Aorta (tissue), 5 donors: ENCODE measurements around the gene MECP2. TPM values are rescaled to one million over a fixed set of nuclear protein-coding genes. Genes with fewer than 3 reads are reported as not detected.

Experiments used
- ATAC-seq: fragments of 200-7000 bp; cut with Tn5 transposase; one replicate; pipeline ENCODE4 v1.9.1; 2022; ENCODE audit warnings: moderate library complexity; ENCODE audit not compliant: low FRiP score
- DNase-seq, 2 donors: peaks; one replicate each; pipeline ENCODE4 v3.0.0-alpha.2; 2020
- H3K27ac ChIP-seq, 2 donors: one replicate each; pipeline ENCODE4 v1.5.1; 2013; ENCODE audit warnings: low read length in 2 of 2, mild to moderate bottlenecking in 2 of 2, moderate library complexity in 2 of 2, control low read depth in 1 of 2, inconsistent platforms in 1 of 2, low read depth in 1 of 2
- H3K27me3 ChIP-seq, 2 donors: one replicate each; pipeline ENCODE4 v1.6.1; 2013; ENCODE audit warnings: control low read depth in 1 of 2, low read length in 1 of 2, mild to moderate bottlenecking in 1 of 2, moderate library complexity in 1 of 2; ENCODE audit not compliant: insufficient read depth in 2 of 2, control insufficient read depth in 1 of 2
- H3K36me3 ChIP-seq, 2 donors: one replicate each; pipeline ENCODE4 v1.6.1; 2013; ENCODE audit warnings: control low read depth in 1 of 2, low read length in 1 of 2, mild to moderate bottlenecking in 1 of 2; ENCODE audit not compliant: insufficient read depth in 2 of 2, control insufficient read depth in 1 of 2
- H3K4me1 ChIP-seq, 2 donors: one replicate each; pipeline ENCODE4 v1.6.1; 2013; ENCODE audit warnings: low read length in 2 of 2, control low read depth in 1 of 2, mild to moderate bottlenecking in 1 of 2, moderate library complexity in 1 of 2; ENCODE audit not compliant: insufficient read depth in 2 of 2, control insufficient read depth in 1 of 2
- H3K4me3 ChIP-seq, 2 donors: one replicate each; pipeline ENCODE4 v1.5.1; 2013; ENCODE audit warnings: low read length in 2 of 2, control low read depth in 1 of 2, mild to moderate bottlenecking in 1 of 2
- H3K9me3 ChIP-seq: one replicate; pipeline ENCODE4 v1.6.1; 2013; ENCODE audit warnings: mild to moderate bottlenecking, low read length; ENCODE audit not compliant: control insufficient read depth
- WGBS, 2 donors: extraction: QIAGEN DNeasy Blood & Tissue Kit; methylation state at CpG; one replicate each; pipeline ENCODE4 v1.1.7; 2013; 5-methylcytosine and 5-hydroxymethylcytosine counted together
- intact Hi-C, 2 donors: fragments of 100-400 bp; cut with DNase I; formaldehyde crosslinking; loops; one replicate each; pipeline versions ENCODE4 v1.14.2 to v1.15.0; 2022
- polyA plus RNA-seq, 2 donors: library from polyadenylated mRNA; stranded (reverse); fragments of 200-250 nt; gene quantifications; one replicate each; pipeline ENCODE4 v1.2.3, GENCODE V29; 2013
- total RNA-seq, 2 donors: library from RNA; stranded (reverse); fragmentation: NEBNext Ultra II Directional; extraction: Animal tissue kit (Norgen Biotek cat#: 25700); gene quantifications; one replicate each; pipeline ENCODE4 v1.2.1, GENCODE V29; 2021
- donor health status: healthy with polysubstance abuse.
- donor health status: Bipolar disorder and iron deficiency.
- donor health status: DM: no; HTN: no; CAD: no.
- donor health status: DM: no; HTN: no; CAD: no.
- donor health status: DM: yes; HTN: yes; CAD: no.

MECP2 gene
- total and polyA plus RNA-seq, 4 donors = 10.4 to 80.7 (median 49.2) TPM

GRCh38 chrX:154082396-154083125 is 15.0 kb downstream of the MECP2 start:
- WGBS, 2 donors = 18 to 52% methylated on average over 11 of the region's 11 CpGs
- peaks cover 0 to 1% of the 10 kb centered on the region in 2 donors for H3K4me1 ChIP-seq
- H3K27ac ChIP-seq = no peak overlapping the region
- no peaks in the 10 kb centered on the region for H3K9me3 ChIP-seq
- no peaks in the 10 kb centered on the region for H3K36me3 ChIP-seq
- no peak for DNase-seq
- no peak overlapping the region for H3K4me3 ChIP-seq
- intact Hi-C loops = no loop called here
- H3K27me3 ChIP-seq = no peaks in the 10 kb centered on the region
- no peak for ATAC-seq

GRCh38 chrX:154077101-154077500 is 20.4 kb downstream of the MECP2 start:
- H3K36me3 ChIP-seq = no peaks in the 10 kb centered on the region
- H3K27ac ChIP-seq = peak overlapping the region in 1 of 2 donors; percentile 49
- DNase-seq = no peak
- intact Hi-C loops = no loop called here
- no peak for ATAC-seq
- 92 to 96% methylated on average over 4 of the region's 4 CpGs for WGBS, 2 donors
- no peaks in the 10 kb centered on the region for H3K27me3 ChIP-seq
- H3K4me3 ChIP-seq = no peak overlapping the region
- peaks cover 0 to 2% of the 10 kb centered on the region in 2 donors for H3K4me1 ChIP-seq
- H3K9me3 ChIP-seq = no peaks in the 10 kb centered on the region

DNA sequence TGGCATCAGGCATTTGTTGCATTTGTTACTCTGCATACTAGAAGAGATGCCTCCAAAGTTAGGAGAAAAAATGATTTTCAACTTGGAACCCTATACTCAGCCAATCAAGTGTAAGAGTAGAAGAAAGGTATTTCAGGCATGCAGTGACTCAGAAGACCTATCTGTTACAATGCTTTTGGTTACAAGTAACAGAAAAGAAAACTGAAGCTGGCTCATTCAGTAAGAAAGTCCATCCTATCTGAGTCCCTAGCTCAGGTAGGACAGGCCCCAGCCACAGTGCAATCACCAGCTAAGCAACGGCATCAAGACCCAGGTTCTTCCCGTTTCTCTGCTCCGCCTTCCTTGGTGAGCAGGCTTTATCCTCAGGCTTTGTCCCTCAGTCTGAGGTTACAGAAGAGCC is 23.3 kb downstream of the MECP2 start:
- H3K27me3 ChIP-seq = no peaks in the 10 kb centered on the region
- H3K36me3 ChIP-seq = no peaks in the 10 kb centered on the region
- intact Hi-C loops = no loop called here
- DNase-seq (no peak), ATAC-seq (no peak)
- peaks cover 0 to 2% of the 10 kb centered on the region in 2 donors for H3K4me1 ChIP-seq
- no peaks in the 10 kb centered on the region for H3K9me3 ChIP-seq
- H3K27ac ChIP-seq = no peak overlapping the region
- 43 to 48% methylated on average over 3 of the region's 3 CpGs for WGBS, 2 donors
- no peak overlapping the region for H3K4me3 ChIP-seq

- 74 to 86% methylated on average over 1 of the region's 1 CpG for WGBS, 2 donors
- no peak for DNase-seq
- H3K4me3 ChIP-seq = no peak overlapping the region
- no peaks in the 10 kb centered on the region for H3K9me3 ChIP-seq
- H3K36me3 ChIP-seq = no peaks in the 10 kb centered on the region
- H3K27ac ChIP-seq = no peak overlapping the region
- intact Hi-C loops = no loop called here
- H3K4me1 ChIP-seq = peaks cover 2% of the 10 kb centered on the region in 2 donors
- ATAC-seq = no peak
- no peaks in the 10 kb centered on the region for H3K27me3 ChIP-seq
These were observed 25.3 kb downstream of the MECP2 start for GRCh38 chrX:154072192-154072591.

GRCh38 chrX:154068560-154068959 is 29.0 kb downstream of the MECP2 start:
- Histone ChIP-seq H3K27ac (no peak overlapping the region), H3K9me3 (no peaks in the 10 kb centered on the region), H3K27me3 (no peaks in the 10 kb centered on the region), H3K4me1 (peaks cover 2% of the 10 kb centered on the region in 2 donors), H3K4me3 (no peak overlapping the region), H3K36me3 (no peaks in the 10 kb centered on the region)
- intact Hi-C loops = no loop called here
- ATAC-seq (no peak), DNase-seq (no peak)
- 77 to 92% methylated on average over 3 of the region's 3 CpGs for WGBS, 2 donors

DNA sequence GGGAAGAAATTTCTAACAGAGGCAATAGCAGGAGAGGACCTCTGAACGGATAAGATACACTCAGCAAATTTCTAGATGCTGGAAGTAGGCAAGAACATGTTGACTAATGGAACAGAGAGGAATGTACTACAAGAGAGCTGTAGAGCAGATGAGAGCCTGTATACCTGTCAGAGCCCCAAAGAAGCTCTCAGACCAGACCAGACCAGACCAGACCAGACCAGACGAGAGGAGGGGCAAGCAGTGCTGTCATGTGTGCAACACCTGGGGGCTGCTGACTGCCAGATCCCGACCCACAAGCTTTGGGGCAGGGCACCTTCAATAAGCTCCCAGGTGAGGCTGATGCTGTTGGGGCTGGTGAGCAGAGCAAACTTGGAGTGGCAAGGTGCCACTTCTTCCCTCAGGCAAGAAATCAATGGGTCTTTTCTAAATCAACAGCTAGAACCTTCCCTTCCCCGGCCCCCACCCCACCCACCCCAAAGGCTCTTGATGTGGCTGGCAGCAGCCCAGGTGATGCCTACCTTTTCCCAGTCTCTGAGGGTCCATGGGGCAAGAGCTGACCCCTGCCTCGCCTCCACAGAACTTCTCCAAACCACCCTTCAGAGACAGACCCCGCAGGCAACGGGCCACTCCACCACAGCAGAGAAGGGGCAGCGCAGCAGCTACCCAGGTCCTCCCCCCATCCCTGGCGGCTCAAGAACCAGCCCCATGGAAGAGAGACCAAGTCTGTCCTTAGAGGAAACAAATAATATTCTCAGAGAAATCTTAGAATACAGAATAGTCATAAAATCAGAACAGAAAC is 32.7 kb downstream of the MECP2 start:
- no peak for ATAC-seq
- Histone ChIP-seq H3K36me3 (no peaks in the 10 kb centered on the region), H3K9me3 (no peaks in the 10 kb centered on the region), H3K4me1 (peaks cover 2% of the 10 kb centered on the region in 2 donors), H3K27ac (no peak overlapping the region), H3K4me3 (no peak overlapping the region), H3K27me3 (no peaks in the 10 kb centered on the region)
- DNase-seq = no peak
- WGBS, 2 donors = 76 to 85% methylated on average over 8 to 9 of the region's 9 CpGs
- intact Hi-C loops = no loop called here

GRCh38 chrX:154063234-154063633 is 34.3 kb downstream of the MECP2 start:
- ATAC-seq = no peak
- no peaks in the 10 kb centered on the region for H3K27me3 ChIP-seq
- no peaks in the 10 kb centered on the region for H3K9me3 ChIP-seq
- WGBS, 2 donors = 72 to 78% methylated on average over 4 of the region's 4 CpGs
- intact Hi-C loops = no loop called here
- H3K36me3 ChIP-seq = no peaks in the 10 kb centered on the region
- no peak overlapping the region for H3K4me3 ChIP-seq
- H3K4me1 ChIP-seq = peaks cover 2 to 5% of the 10 kb centered on the region in 2 donors
- no peak overlapping the region for H3K27ac ChIP-seq
- no peak for DNase-seq

- WGBS, 2 donors = 69 to 78% methylated on average over 8 of the region's 8 CpGs
- ATAC-seq (no peak), DNase-seq (no peak)
- Histone ChIP-seq H3K4me3 (no peak overlapping the region), H3K27ac (no peak overlapping the region), H3K27me3 (no peaks in the 10 kb centered on the region), H3K4me1 (peaks cover 0 to 5% of the 10 kb centered on the region in 2 donors), H3K9me3 (no peaks in the 10 kb centered on the region), H3K36me3 (no peaks in the 10 kb centered on the region)
- intact Hi-C loops = no loop called here
These were observed 35.7 kb downstream of the MECP2 start for GRCh38 chrX:154061801-154062200.
